GM10847 (cell line): ENCODE results near the gene C5orf58.

Experiments
- POLR2A ChIP-seq: IDR thresholded peaks from 2 replicates; pipeline ENCODE4 v1.6.1; 2011; ENCODE audit not compliant: insufficient read length; ENCODE audit errors: extremely low read depth

C5orf58 gene

GRCh38 chr5:170216257-170216864, 16.4 kb upstream of the C5orf58 start:
- TF ChIP-seq POLR2A, result no peak

GRCh38 chr5:170217831-170218230, 15.0 kb upstream of the C5orf58 start:
- no peak for TF ChIP-seq POLR2A

GRCh38 chr5:170218726-170219125, 14.1 kb upstream of the C5orf58 start:
- no peak for TF ChIP-seq POLR2A

GRCh38 chr5:170219615-170220014, 13.2 kb upstream of the C5orf58 start:
- no peak for TF ChIP-seq POLR2A

- no peak for TF ChIP-seq POLR2A
Observed at GRCh38 chr5:170220191-170220590, 12.6 kb upstream of the C5orf58 start.

GRCh38 chr5:170221327-170221741, 11.5 kb upstream of the C5orf58 start:
- TF ChIP-seq POLR2A, result no peak

GRCh38 chr5:170223360-170223759, 9.4 kb upstream of the C5orf58 start:
- TF ChIP-seq POLR2A, result no peak

- no peak for TF ChIP-seq POLR2A
Observed at GRCh38 chr5:170223906-170224305, 8.9 kb upstream of the C5orf58 start.

GRCh38 chr5:170225326-170226128, 7.3 kb upstream of the C5orf58 start:
- TF ChIP-seq POLR2A, result no peak

GRCh38 chr5:170226129-170226615, 6.6 kb upstream of the C5orf58 start:
- TF ChIP-seq POLR2A, result no peak

GRCh38 chr5:170226661-170227060, 6.1 kb upstream of the C5orf58 start:
- TF ChIP-seq POLR2A, result no peak

GRCh38 chr5:170228762-170229435, 3.9 kb upstream of the C5orf58 start:
- no peak for TF ChIP-seq POLR2A

GRCh38 chr5:170233358-170233892, 640 bp downstream of the C5orf58 start:
- no peak for TF ChIP-seq POLR2A

GRCh38 chr5:170235876-170236864, 3.4 kb downstream of the C5orf58 start:
- TF ChIP-seq POLR2A, result no peak

- no peak for TF ChIP-seq POLR2A
Observed at GRCh38 chr5:170238456-170239196, 5.8 kb downstream of the C5orf58 start.
